GM12875 (cell line): Measurements from ENCODE around the gene PGD.

ENCODE experiments used
- H3K4me3 ChIP-seq: one replicate; pipeline ENCODE4 v1.5.1; 2011; ENCODE audit warnings: low read depth, low read length, control low read depth
- TF ChIP-seq, protein P1 (sequence below): IDR thresholded peaks from 2 replicates; pipeline ENCODE4 v1.5.1; 2011; ENCODE audit warnings: low read depth, mild to moderate bottlenecking, control low read depth, inconsistent platforms, low read length, moderate library complexity, borderline replicate concordance; ENCODE audit not compliant: insufficient read depth

The PGD gene

DNA sequence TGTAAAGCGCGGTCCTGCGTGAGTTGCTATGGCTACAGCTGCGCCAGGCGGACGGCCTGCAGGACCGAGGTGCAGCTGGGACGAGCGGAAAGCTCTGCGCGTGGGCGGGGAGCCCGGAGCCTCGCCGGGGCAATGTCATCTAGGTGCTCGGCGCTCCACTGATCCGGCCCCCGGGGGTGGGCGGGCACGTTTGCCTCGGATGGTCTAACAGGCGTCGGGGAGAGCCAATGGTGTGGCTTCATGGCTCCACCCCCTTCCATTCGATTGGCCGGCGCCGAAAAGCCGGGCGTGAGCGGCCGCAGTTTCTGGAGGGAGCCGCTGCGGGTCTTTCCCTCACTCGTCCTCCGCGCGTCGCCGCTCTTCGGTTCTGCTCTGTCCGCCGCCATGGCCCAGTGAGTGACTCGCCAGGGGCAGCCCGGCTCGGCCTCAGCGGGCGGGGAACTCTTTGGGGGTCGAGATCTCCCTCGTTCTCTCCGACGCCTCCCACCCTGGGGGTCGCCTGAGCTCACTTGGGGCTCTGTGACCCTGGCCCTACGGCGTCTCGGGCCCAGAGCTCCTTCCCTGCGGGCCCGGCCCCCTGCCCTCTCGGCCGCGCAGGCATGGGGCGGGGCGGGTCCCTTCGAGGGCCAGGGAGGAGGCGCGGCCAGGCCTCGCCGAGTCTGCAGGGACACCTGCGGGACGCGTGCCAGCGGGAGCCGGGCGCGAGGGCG, at the start of gene PGD:
Gene PGD, plus strand, starts transcription at position 331 of the 710 bp plus-strand sequence. Its CDS starts 54 bp downstream, at position 385.
- H3K4me3 ChIP-seq, result peak within 1 kb of the TSS; percentile 78
- TF ChIP-seq, protein P1, sequence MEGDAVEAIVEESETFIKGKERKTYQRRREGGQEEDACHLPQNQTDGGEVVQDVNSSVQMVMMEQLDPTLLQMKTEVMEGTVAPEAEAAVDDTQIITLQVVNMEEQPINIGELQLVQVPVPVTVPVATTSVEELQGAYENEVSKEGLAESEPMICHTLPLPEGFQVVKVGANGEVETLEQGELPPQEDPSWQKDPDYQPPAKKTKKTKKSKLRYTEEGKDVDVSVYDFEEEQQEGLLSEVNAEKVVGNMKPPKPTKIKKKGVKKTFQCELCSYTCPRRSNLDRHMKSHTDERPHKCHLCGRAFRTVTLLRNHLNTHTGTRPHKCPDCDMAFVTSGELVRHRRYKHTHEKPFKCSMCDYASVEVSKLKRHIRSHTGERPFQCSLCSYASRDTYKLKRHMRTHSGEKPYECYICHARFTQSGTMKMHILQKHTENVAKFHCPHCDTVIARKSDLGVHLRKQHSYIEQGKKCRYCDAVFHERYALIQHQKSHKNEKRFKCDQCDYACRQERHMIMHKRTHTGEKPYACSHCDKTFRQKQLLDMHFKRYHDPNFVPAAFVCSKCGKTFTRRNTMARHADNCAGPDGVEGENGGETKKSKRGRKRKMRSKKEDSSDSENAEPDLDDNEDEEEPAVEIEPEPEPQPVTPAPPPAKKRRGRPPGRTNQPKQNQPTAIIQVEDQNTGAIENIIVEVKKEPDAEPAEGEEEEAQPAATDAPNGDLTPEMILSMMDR, result no peak

DNA sequence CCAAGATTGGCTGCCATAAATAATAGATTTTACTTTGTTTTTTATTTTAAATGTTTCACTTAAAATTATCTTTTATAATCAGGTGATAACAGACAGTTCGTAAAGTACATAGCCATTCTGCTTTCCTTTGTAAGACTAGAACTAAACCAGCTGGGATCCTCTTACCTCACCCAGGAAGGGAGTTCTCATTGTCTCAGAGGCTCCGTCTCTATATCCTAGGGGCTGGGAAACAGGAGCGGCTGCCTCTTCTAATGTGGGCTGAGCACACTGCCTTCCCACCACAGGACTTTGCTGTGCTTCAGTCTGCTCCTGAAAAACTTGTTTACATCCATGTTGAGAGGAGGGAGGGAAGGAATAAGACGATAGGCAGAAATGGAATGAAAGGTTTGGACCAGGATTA, 45.6 kb upstream of the PGD start:
- TF ChIP-seq, protein P1, result no peak
- H3K4me3 ChIP-seq, result no peak overlapping the region

DNA sequence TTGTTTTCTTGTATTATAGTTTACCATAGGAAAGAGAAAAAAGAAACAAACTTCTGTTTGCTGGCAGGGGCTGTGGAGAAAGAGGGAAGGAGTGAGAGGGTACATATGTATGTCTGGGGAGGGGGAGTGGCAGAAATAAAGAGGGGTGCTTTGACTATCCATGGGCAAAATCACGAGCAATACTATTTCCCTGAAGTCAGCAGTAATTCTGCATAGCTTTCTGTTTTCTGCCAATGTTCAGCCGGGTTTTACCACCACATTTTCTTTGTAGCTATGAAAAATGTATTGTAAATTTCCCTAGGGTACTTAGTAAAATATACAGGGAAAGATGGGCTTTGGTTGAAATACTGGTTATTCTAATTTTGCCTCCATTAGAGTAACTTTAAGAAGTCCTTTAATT, 45.2 kb upstream of the PGD start:
- TF ChIP-seq, protein P1, result no peak
- no peak overlapping the region for H3K4me3 ChIP-seq

DNA sequence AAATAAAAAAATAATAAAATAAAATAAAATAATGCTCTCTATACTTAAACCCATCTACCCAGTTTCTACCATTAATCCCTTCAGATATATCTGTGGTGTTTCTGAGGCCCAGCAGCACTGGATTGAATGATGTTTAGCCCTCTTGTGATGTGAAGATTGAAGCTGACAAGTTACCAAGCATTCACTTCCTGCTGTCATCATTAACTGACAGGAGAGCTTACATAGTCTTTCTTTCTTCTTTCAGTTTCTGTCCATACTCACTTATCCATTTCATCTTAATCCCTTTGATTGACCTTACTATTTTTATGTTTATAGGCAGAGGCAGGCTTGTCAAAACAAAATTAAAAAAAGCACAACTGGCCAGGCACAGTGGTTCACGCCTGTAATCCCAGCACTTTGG, 38.8 kb upstream of the PGD start:
- TF ChIP-seq, protein P1, result no peak
- no peak overlapping the region for H3K4me3 ChIP-seq

DNA sequence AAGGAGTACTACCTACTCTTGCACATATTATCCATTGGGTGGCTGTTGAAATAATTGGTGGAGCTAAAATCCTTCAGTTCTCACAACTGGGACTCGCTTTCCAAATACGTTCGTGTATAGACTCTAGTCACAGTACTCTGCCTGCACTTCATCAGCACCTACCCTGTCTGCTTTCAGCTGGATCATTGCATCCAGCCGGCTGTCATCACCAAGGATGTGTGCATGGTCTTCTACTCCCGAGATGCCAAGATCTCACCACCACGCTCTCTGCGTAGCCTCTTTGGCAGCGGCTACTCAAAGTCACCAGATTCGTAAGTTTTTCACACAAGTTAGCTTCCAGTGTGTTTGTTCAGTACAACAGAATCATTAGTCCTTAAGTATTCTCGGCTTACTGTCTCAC, 37.3 kb upstream of the PGD start:
- TF ChIP-seq, protein P1, result no peak
- no peak overlapping the region for H3K4me3 ChIP-seq

DNA sequence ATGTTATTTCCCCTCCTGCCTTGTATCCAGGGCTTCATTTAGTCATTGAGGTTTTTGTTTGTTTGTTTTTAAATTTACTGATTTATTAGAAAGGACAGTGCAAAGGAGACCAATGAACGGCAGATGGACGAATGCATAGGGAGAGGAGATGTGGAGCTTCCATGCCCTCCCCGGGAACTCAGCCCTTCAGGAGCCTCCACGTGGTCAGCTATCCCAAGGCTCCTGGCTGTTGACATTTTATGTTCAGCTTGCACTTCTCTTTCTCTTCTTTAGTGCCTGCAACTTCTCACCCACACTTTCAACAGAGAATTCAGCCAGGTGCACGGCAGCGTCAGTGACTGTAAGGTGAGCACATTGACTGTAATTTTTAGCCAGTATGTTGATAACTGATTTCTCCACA, 30.7 kb upstream of the PGD start:
- no peak overlapping the region for H3K4me3 ChIP-seq
- TF ChIP-seq, protein P1, result no peak

DNA sequence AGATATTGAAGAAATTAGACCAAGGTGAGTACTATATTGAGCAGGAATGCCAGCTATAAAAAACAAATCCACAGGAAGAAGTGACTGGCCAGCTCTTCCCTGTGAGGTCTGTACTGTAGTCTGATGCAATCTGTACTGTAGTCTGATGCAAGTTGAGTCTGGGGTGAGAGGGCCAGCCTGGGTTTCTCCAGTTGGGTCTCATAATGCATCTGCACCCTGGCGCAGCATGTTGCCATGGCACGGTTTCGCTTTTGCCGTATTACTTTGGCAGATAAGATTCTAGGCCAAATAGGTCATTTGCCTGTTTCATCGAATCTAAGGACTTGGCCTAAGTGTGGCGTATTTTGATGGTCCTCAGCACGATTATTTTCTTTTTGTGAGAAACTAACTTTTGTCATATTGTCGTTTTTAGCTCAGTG, 24.4 kb upstream of the PGD start:
- TF ChIP-seq, protein P1, result no peak
- H3K4me3 ChIP-seq, result no peak overlapping the region
